MM.1S (cell line): ENCODE measurements around the gene SNW1.

Experiments
- EZH2 ChIP-seq: fragments of 300-600 bp; sonication (generic); optimal IDR thresholded peaks from 2 replicates; pipeline ENCODE3; 2017; ENCODE audit warnings: low read depth, mild to moderate bottlenecking, antibody characterized with exemption, low read length, mixed read lengths
- EZH2phosphoT487 ChIP-seq: fragments of 300-600 bp; sonication (generic); IDR thresholded peaks from 2 replicates; pipeline ENCODE4 v1.6.1; 2018; ENCODE audit warnings: antibody characterized with exemption, low read length
- TF ChIP-seq, protein P1 (sequence below): fragments of 300-600 bp; sonication (generic); IDR thresholded peaks from 2 replicates; pipeline ENCODE4 v1.5.1; 2016; ENCODE audit warnings: antibody characterized with exemption, low read length, mixed read lengths

DNA sequence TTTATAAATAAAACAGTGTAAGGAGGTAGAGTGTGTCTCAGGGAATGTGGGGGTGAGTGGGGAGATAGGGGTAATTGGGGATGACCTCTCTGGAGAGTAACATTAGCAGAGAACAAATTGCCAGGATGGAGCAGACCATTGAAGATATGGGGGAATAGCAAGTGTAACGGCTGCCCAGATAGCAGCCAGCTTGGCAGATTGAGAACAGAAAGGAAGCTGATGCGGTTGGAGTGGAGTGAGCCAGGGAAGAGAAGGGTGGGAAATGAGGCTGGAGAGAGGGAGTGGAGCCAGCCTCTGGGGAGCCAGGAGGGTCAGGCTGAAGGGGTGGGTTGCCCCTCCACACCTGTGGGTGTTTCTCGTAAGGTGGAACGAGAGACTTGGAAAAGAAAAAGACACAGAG is 33.4 kb upstream of the SNW1 start:
- TF ChIP-seq, protein P1, sequence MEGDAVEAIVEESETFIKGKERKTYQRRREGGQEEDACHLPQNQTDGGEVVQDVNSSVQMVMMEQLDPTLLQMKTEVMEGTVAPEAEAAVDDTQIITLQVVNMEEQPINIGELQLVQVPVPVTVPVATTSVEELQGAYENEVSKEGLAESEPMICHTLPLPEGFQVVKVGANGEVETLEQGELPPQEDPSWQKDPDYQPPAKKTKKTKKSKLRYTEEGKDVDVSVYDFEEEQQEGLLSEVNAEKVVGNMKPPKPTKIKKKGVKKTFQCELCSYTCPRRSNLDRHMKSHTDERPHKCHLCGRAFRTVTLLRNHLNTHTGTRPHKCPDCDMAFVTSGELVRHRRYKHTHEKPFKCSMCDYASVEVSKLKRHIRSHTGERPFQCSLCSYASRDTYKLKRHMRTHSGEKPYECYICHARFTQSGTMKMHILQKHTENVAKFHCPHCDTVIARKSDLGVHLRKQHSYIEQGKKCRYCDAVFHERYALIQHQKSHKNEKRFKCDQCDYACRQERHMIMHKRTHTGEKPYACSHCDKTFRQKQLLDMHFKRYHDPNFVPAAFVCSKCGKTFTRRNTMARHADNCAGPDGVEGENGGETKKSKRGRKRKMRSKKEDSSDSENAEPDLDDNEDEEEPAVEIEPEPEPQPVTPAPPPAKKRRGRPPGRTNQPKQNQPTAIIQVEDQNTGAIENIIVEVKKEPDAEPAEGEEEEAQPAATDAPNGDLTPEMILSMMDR, result no peak
- TF ChIP-seq EZH2phosphoT487, result no peak
- no peak for TF ChIP-seq EZH2
